ENCODE measurements around the gene AFDN. TPM values are rescaled to one million over a fixed set of nuclear protein-coding genes. Genes with fewer than 3 reads are reported as not detected.

Gene AFDN
- total and polyA plus RNA-seq, 2 experiments from 2014 or later, result 119 to 299 TPM

DNA sequence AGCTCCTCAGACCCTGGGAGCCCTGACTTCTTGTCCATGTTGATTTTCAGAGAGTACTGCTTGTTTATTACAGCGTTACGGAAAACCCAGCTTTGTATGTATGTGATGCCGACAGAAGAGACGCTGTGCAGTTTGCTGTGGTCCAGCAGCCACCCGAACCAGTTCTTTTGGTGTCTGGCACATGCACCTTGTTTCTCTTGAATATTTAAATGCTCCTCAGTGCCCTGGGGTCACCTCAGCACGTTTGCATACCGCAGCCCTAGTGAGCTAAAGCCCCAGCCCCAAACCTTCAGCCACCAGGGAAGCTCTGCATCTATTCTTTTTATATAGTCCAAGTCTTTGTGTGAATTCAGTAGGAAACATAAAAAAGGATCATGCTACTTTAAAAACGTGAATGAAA lies 39.9 kb downstream of the AFDN start:
- peak overlapping the region; percentile 53 for H3K27ac ChIP-seq
- H3K4me3 ChIP-seq, result no peak overlapping the region
- H3K27me3 ChIP-seq, result no peaks in the 10 kb centered on the region
- H3K36me3 ChIP-seq, result peaks cover 32% of the 10 kb centered on the region
- H3K9me3 ChIP-seq (ENCODE audit: low read depth), result no peaks in the 10 kb centered on the region
- TF ChIP-seq, protein P1, sequence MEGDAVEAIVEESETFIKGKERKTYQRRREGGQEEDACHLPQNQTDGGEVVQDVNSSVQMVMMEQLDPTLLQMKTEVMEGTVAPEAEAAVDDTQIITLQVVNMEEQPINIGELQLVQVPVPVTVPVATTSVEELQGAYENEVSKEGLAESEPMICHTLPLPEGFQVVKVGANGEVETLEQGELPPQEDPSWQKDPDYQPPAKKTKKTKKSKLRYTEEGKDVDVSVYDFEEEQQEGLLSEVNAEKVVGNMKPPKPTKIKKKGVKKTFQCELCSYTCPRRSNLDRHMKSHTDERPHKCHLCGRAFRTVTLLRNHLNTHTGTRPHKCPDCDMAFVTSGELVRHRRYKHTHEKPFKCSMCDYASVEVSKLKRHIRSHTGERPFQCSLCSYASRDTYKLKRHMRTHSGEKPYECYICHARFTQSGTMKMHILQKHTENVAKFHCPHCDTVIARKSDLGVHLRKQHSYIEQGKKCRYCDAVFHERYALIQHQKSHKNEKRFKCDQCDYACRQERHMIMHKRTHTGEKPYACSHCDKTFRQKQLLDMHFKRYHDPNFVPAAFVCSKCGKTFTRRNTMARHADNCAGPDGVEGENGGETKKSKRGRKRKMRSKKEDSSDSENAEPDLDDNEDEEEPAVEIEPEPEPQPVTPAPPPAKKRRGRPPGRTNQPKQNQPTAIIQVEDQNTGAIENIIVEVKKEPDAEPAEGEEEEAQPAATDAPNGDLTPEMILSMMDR (IDR thresholded peaks at IDR 0.05; ENCODE audit: low read depth, low read length), result no peak
- peaks cover 5% of the 10 kb centered on the region for H3K4me1 ChIP-seq (ENCODE audit: low read depth)
- no peak for DNase-seq (ENCODE audit: low read depth in 1 of 2, low spot score in 1 of 2)

DNA sequence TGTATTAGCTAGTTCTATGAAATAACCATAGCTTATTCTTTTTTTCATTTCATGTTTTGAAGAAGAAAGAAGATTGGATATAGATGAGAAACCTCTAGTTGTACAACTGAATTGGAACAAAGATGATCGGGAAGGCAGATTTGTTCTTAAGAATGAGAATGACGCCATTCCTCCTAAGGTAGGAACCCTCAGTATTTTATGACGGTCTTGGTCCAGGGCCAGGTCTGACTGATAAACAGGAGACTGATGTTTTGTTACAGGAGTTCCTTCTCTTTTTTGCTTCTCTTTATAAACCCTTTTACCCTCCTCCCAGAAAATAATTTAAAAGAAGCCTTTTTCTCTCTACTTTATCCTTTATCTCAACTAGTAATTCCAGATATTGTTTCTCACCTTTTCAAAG lies 43.6 kb downstream of the AFDN start:
- peaks cover 43% of the 10 kb centered on the region for H3K36me3 ChIP-seq
- H3K4me1 ChIP-seq (ENCODE audit: low read depth), result no peaks in the 10 kb centered on the region
- TF ChIP-seq, protein P1 (IDR thresholded peaks at IDR 0.05; ENCODE audit: low read depth, low read length), result no peak
- no peak for DNase-seq (ENCODE audit: low read depth in 1 of 2, low spot score in 1 of 2)
- H3K9me3 ChIP-seq (ENCODE audit: low read depth), result no peaks in the 10 kb centered on the region
- no peak overlapping the region for H3K4me3 ChIP-seq
- H3K27ac ChIP-seq, result no peak overlapping the region
- no peaks in the 10 kb centered on the region for H3K27me3 ChIP-seq

DNA sequence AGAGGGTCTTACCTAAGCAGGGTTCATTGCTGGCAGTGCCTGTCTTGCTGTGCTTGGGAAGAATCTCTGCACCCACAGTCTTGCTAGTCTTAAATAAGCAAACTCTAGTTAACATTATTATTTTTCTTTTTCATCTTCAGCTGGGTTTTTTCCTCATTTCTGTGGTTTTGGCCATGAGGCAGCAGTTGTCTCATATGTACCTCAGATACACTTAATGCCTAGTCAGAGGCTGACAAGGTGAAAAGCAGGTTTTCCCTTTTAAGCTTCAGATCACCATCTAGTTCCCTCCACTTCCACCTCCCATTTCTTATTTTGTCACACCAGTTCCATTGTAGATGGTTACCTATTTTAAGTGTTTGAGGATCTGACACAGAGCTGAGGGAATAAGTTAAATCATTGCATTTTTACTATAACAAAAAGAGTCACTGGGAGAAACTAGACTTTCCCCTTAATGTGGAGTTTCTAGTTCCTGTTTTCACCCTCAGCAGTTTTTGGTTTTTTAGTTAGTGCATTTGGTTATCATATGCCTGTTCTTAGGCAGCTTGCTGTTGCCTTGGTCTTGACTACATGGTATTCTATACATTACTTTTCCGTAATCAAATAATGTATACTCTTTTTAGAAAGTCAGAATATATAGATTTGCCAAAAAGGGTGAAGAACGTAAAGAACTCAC lies 46.0 kb downstream of the AFDN start:
- H3K36me3 ChIP-seq, result peaks cover 51% of the 10 kb centered on the region
- H3K27ac ChIP-seq, result no peak overlapping the region

DNA sequence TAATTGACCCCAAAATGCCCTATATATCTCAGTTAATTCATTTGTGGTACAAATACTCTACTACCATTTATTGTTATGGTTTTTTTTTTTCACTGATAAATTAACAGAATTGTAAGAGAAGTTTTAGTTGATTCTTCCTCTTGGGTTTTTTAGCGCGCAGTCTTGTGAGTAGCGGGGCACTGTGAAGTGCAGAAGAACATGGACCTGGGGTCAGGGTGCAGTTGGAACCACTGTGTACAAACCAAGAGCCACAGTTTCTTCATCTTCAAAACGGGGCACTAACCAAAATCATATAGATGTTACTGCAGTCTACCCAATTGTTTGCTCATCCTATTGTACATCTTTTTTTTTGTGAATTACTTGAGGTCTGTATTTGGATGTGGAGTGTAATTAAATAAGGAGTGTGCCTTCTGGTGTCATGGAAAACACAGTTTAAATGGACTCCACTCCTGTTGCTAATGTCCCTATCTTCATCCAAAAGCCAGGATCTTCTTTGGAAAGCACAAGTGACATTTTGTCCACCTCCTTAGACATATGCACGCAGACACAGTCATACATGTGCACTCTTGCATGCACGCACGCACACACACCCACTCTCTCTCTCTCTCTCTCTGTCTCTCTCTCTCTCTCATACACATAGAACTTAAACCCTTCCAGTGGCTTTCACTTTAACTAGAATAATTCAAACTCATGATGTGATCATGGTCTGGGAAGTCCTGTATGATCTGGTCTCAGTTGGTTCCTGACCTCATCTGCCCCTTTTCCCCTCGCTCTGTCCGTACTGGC lies 51.5 kb downstream of the AFDN start:
- H3K36me3 ChIP-seq, result peaks cover 32% of the 10 kb centered on the region
- H3K27me3 ChIP-seq, result no peaks in the 10 kb centered on the region
- TF ChIP-seq, protein P1 (IDR thresholded peaks at IDR 0.05; ENCODE audit: low read depth, low read length), result no peak
- H3K4me1 ChIP-seq (ENCODE audit: low read depth), result peaks cover 31% of the 10 kb centered on the region
- peak overlapping the region; percentile 31 for H3K27ac ChIP-seq
- H3K9me3 ChIP-seq (ENCODE audit: low read depth), result no peaks in the 10 kb centered on the region
- no peak for DNase-seq (ENCODE audit: low read depth in 1 of 2, low spot score in 1 of 2)
- H3K4me3 ChIP-seq, result no peak overlapping the region

More for the DNA sequence above, 46.0 kb downstream of the AFDN start:
- Histone ChIP-seq H3K4me1 (ENCODE audit: low read depth) (peaks cover 11% of the 10 kb centered on the region), H3K9me3 (ENCODE audit: low read depth) (no peaks in the 10 kb centered on the region), H3K27me3 (no peaks in the 10 kb centered on the region), H3K4me3 (no peak overlapping the region)
- TF ChIP-seq, protein P1 (IDR thresholded peaks at IDR 0.05; ENCODE audit: low read depth, low read length), result no peak
- no peak for DNase-seq (ENCODE audit: low read depth in 1 of 2, low spot score in 1 of 2)

DNA sequence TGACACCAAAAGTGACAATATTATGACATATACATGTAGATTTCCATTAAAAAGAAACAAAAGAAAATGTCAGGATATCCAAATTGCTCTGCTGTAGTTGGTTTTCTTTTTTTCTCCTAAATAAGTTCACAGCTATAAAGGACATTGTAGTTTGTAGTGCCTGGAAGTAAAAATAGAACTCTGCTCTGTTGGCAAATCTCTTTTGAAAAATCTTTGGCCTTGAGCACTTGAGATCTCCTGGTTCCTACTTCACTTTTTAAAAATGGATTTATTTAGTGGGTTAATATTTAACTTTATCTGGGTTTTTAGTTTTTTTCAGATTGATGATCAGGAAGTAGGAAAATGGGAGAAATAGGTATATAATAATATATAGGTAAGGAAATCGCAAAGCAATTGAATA lies 52.9 kb downstream of the AFDN start:
- no peak overlapping the region for H3K4me3 ChIP-seq
- H3K9me3 ChIP-seq (ENCODE audit: low read depth), result no peaks in the 10 kb centered on the region
- H3K36me3 ChIP-seq, result peaks cover 28% of the 10 kb centered on the region
- peaks cover 39% of the 10 kb centered on the region for H3K4me1 ChIP-seq (ENCODE audit: low read depth)
- H3K27ac ChIP-seq, result peak overlapping the region; percentile 31
- no peak for DNase-seq (ENCODE audit: low read depth in 1 of 2, low spot score in 1 of 2)
- TF ChIP-seq, protein P1 (IDR thresholded peaks at IDR 0.05; ENCODE audit: low read depth, low read length), result no peak
- no peaks in the 10 kb centered on the region for H3K27me3 ChIP-seq

Data from cardiac muscle cell (in vitro differentiated cells and primary cell).